D341Med (cell line): ENCODE measurements around the gene TCN2.
"Not testable (repeated sequence)": the region's sequence is repeated elsewhere in the genome, so short reads cannot be mapped to it uniquely, and the experiment has no call there.

Source experiments
- DNase-seq: peaks from one replicate; pipeline ENCODE4 v3.0.0; 2012; ENCODE audit warnings: low spot score

Gene TCN2

DNA sequence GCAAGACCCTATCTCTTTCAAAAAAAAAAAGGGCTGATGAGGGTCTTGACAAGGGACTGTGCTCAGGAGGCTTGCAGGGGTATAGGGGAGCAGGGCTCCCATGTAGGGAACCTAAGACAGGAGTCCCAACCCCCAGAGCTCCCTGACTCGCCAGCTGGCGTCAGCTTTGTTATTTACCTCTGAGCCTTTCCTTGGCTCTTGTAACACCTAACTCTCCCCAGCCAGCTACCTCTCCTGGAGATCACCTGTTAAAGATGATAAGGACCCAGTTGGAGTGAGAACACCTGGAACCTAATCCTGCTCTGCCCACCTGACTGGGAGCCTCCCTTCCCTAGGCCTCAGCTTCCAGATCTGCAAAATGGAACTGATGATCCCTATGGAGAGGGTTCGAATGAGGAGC, 41.9 kb downstream of the TCN2 start:
- no peak for DNase-seq

DNA sequence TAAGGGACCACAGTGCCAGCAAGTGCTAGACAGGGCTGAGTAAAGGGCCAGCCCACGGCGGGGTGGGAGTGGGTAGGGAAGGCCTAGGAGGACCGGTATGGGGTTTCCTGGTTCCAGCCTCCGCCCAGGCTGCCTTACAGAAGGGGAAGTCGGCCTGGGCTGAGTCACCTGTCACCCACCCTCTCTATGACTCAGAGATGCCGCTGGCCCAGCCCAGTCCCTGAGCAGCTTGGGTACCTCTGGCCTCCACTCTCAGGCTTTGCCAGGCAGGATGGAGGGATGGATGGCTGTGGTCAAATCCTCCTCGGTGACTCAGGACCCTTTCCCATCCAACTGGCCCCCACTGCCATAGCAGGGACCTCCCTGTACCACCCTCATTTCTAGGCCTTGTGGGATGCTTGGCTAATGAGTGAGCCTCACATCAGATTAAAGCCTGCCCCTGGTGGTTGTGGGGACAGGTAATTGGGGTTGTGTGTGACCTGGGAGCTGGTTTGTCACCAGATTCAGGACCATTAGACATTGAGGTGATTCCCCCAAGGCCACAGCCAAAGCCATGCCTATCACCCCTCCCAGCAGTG, 42.5 kb downstream of the TCN2 start:
- DNase-seq, result no peak

DNA sequence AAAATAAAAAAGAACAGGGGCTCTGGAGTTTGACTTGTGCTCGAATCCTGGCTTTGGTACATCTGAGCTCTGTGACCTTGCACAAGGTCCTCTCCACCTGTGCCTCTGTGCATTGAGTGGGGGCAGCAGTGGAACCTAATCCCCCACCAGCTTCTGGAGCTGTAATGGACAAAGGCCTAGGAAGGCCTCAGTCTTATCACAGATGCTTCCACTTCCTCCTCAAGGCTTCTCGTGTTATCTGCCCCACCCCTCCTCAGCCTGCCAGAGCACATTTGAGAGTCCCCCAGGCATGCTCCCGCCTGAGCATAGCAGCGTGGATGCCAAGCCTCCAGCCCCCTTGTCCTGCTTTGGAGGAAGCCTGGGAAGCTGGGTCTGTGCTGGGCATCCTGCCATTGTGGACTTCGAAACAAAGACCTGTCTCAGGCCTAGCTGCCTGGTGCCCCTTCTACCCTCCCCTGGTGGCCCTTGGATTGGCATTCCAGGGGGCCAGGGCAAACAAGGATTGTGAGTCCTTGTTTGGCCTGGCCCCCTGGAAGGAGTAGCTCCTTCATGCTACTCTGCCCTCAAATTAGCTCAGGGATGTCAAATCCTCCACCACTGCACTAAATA, 43.6 kb downstream of the TCN2 start:
- DNase-seq, result no peak

DNA sequence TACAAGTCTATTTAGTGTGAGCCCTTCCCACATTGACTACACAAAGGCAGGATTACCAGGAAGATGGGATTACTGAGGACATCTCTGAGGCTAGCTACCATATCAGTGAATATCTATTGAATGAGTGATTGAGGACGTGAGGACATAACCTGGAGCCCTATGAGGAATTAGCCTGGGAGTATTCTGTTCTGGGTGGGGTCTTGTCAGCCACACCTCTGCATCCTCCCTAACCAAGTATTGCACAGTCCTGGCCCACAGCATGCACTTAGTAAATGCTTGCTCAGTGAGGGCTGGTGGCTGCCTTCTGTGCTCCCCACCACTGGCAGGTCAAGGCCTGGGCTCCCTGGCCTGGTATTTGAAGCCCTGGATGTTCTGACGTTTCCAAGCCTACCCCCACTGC, 45.9 kb downstream of the TCN2 start:
- DNase-seq, result no peak

DNA sequence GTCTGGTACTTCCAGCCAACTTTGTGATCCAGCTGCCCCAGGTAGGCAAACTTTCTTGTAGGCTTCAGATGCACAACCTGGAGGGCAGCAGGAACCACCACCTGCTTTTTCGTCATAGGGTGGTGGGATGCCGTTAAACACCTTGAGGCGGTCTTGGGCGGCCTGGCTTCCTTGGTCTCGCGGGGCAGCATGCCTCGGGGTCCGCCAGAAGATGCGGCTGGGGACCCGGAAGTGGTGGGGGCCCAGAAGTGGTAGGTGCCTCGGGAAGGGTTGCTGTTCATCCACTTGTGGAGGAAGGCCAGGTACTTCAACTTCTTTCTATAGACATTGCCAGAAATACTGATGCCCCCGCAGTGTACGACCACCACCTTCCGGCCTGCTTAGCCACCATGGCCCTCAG, 47.4 kb downstream of the TCN2 start:
- DNase-seq, result no peak

DNA sequence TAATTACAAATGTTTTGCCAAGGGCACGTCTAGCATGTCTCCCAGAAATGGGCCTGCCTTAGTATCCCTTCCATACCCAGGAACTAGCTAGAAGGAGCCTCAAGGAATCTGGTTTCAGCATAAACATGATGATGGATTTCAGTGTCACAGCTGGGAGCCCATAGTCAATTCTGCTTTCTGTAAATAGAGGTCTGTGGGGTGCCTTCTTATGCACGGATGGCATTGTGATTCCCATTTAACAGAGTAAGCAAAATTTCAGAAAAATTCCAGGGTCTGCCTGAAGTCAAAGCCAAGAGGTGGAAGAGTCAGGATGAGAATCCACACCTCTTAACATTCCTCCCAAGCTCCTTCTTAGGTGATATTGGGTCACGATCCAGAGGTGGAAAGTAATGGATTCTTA, 48.6 kb downstream of the TCN2 start:
- no peak for DNase-seq

DNA sequence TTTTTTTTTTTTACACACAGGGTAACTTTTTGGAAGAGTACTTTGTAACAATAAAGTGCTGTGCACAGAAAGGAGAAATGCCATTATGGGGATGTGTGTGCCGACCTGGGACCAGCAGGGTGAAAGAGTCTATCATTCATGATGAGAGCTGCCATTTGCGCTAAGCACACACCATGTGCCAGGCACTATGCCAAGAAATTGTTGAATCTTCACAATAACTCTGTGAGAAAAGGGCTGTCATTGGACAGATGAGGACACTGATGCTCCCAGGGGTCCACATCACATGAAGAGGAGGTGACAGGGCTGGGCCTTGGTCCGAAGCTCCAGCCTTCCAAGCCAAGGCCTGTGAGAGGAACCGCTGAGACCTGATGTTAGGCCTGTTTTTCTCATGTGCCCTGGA, 55.1 kb downstream of the TCN2 start:
- no peak for DNase-seq

DNA sequence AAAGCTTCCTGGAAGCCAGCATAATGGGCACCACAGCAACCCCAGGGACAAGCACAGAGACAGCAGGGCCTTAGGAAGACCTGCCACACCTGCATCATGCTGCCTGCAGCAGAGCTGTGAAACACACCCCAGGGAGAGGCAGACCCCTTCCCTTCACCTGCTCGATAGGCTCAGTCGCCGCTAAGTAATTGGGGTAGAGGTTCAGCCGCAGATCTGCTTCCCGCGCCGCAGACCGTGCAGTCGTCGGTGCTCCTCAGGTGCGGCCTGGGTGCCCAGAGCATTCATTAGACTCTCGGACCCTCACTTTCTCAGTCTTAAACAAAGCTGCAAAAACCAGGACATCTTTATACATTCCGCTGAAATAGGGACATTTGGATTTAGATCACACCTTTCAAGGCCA, 57.8 kb downstream of the TCN2 start:
- DNase-seq, result no peak

DNA sequence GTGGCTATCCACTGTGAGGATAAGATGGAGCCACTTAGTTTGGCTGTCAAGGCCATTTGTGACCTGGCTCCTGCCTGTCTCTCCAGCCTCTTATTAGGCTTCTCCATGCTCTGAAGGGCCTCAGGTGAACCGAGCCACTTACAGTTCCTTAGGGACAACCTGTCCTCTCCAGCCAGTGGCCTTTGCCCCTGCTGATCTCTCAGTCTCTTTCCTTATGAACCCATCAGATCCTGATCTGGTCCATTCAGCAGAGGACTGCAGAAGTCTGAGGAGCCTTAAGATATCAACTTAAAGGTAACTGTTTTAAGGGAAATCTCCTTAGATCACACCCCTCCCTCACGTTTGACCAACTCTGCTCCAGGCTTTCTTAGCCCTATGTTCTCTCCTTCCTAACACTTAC, 58.3 kb downstream of the TCN2 start:
- DNase-seq, result no peak

DNA sequence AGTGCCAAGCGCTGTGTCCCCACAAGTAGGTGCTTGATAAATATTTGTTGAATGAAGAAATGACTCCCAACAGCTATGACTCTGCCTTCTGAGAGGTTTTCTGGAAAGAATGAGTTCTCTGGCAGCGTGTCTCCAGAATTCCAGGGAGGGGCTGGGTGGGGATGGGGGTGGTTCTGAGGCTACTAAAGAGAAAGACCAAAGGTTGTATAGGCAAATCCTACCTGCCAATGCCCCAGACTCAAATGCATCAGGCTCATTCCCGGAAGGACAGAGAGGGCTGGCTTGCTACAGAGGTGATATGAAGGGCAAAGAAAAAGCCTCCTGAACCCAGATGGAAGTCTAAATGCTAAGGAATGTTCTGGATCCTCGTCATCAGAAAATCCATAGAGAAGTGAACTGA, 58.8 kb downstream of the TCN2 start:
- DNase-seq, result no peak

DNA sequence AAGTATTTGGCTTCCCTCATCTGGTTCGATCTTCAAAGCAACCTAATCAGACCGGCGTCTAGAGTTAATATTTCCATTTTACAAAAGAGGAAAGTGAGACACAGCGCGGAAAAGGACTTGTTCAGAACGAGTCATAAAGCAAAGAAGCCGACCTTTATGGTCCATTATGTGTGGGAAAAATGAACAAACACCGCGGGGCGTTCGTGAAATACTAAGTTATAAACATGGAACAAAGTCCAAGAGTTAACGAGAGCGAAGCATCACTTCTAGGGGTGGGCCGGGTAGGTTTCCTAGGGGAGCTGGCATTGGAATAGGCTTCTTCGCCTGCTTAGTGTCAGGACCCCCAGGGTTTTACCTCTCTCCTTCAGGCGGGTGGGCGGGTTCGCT, 60.1 kb downstream of the TCN2 start:
- DNase-seq, result no peak

DNA sequence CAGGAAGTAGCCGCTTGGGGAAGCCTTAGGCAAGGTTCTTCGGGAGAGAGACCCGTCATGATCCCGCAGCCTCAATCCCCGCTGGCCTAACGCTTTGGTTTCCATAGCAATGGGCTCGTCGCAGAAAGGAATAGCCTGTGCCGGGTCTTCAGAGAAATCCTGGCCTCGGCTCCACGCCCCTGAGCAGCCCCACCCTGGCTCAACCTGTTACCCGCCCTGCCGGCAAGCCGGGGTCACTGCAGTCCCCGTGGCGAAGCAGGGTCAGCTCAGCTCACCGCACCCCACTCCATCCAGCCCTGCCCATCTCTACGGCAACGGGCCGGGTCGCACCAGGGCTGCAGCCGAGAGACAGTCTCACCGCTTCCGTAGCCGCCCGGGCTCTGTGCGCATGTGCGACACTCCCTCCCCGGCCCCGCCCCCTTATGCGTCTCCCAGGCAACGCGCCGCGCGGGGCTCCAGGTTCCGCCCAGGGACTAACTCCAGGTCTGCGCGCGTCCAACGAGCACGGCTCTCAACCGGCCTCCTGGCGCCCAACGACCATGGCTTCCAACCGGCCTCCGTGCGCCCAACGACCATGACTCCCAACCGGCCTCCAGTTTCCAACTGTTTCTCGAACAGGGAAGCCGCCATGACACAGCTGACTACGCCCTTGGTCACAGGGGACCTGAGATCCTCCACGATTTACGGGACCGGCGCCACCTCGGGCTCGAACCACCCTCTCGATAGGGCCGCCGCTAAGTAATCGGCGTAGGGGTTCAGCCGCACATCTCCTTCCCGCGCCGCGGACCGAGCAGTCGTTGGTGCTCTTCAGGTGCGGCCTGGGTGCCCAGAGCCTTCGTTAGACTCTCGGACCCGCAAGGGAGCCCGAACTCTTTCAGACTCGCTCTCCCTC, 60.8 kb downstream of the TCN2 start, which contains the start of gene DUSP18:
Gene DUSP18 (minus strand): TSS at position 382 of the 892 bp plus-strand sequence. CDS start 3,872 bp downstream, outside the sequence.
- DNase-seq, result peak; percentile 99

DNA sequence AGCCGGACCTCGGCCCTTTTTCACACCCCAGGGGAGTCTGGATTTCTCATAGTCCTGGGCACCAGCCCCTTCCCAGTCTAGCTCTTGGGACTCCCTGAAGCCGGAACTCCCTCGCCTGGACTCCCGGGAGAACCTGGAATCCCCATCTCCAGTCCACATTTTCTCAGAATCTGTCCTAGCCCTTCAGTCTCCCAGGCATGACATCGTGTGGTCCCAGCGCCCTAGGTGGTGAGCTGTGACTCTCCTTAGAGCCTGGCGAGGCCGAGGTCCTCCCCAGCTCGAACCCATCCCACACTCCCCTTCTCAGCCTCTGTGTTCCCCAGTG, 61.4 kb downstream of the TCN2 start:
- no peak for DNase-seq

DNA sequence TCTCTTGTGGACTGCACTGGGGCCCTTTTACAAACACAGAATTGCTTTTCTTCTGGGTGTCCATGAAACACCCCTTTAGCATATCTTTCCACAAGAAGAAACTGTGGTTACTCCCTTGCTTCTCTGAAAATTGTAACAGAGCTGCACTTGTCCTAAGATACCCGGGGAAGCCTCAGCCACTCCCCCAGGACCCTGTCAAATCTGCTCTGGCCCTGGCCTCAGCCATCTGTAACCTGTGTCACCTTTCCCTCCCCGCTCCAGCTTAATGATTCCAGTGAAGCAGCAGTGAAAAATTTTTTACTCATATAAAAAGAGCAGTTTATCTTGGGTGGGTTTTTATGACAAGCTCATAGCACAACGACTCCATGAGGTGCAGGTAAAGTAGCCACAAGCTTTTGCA, 64.1 kb downstream of the TCN2 start:
- DNase-seq, result no peak

DNA sequence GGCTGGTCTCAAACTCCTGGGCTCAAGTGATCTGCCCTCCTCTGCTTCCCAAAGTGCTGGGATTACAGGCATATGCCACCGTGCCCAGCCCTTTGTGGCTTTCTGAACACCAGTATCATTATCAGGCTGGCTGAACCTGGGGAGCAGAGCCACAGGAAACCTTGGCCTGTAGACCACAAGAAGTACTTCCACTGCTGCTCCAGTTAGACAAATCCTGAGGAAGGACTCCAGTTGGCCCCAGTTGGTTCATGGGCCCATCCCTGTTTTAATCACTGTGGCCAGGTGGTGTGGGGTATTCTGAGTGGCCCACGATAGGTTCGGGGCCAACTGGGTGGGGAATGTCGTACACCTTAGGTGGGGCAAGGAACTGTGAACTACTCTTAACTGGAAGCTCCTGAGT, 66.2 kb downstream of the TCN2 start:
- no peak for DNase-seq

DNA sequence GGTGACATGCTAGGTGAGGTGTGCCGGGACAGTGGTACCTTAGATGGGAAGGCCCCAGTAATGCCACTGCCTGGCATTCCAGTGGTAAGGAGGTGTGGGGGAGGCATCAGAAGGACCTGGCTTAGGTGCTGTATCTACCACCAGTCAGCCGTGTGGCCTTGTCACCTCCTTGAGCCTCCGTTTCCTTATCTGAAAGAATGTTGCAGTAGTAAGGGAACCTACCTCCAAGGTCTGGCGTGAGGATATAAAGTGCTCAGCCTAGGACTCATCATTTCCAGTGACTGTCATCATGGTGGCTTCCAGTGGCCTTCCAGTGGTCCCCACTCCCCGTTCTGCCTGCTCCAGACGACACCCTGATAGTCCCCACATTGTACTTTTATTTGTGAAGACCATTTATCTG, 67.5 kb downstream of the TCN2 start:
- no peak for DNase-seq

DNA sequence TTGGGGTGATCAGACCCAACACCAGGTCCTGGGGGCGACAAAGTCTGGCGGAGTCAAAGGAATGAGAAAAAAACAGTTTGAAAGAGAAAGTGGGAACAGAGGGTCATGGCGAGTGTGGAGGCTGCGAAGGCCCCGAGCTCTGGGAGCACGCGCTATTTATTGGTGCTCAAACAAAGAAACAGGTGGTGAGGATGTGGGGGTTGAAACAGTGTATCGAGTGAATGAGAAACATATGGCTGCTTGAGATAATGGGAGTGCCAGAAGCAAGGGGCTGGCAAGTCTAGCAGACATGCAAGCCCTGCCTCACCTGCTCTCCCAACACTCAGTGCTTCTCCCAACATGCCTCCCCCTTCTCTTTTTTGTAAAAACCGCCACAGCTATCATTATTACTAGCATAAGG, 68.5 kb downstream of the TCN2 start:
- no peak for DNase-seq

DNA sequence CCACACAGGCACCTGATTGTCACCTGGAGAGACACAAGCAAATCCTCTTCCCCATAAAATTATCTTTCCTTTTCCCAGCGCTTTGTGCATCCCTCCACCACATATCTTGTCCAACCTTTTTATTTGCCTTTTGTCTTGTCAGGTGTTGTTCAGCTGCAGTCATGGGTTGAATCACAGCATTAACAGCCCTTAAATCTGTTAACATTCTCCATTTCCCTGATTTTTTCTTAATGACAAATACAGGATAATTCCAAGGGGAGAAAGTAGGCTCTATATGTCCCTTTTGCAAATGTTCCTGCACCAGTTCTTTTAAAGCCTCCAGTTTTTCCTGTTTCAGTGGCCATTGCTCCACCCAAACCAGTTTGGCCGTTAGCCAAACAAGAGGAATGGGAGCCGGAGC, 69.6 kb downstream of the TCN2 start:
- DNase-seq, result not testable (repeated sequence)
